Activated CD4-positive, alpha-beta T cell treated with anti-CD3 and anti-CD28 coated beads, Interleukin-2, amount 10 ng/mL, durations not matched to agents 7 days and 5 days (primary cell): ENCODE measurements around the gene ZNF22. TPM values are rescaled to one million over a fixed set of nuclear protein-coding genes. Genes with fewer than 3 reads are reported as not detected.

Source experiments
- CTCF ChIA-PET: fragments of 350-600 bp; sonication (Branson Sonifier 250); formaldehyde crosslinking; loops from one replicate; lab custom pipeline; 2021; ENCODE audit warnings: antibody characterized with exemption; lab: Charles Lee
- POLR2A ChIA-PET: fragments of 350-600 bp; sonication (Branson Sonifier 250); formaldehyde crosslinking; loops from one replicate; lab custom pipeline; 2021; ENCODE audit warnings: antibody characterized with exemption; lab: Charles Lee
- DNase-seq: peaks from one replicate; pipeline ENCODE4 v3.0.0-alpha.2; 2020
- H3K27ac Mint-ChIP-seq: one replicate; pipeline ENCODE4 v1.8.0; 2021; ENCODE audit warnings: mild to moderate bottlenecking, moderate library complexity, mixed read lengths
- H3K27me3 Mint-ChIP-seq: one replicate; pipeline ENCODE4 v1.8.0; 2021; ENCODE audit warnings: mixed read lengths
- H3K36me3 Mint-ChIP-seq: one replicate; pipeline ENCODE4 v1.8.0; 2021; ENCODE audit warnings: low read depth, mixed read lengths
- H3K4me1 Mint-ChIP-seq: one replicate; pipeline ENCODE4 v1.8.0; 2021; ENCODE audit warnings: mixed read lengths
- H3K4me3 Mint-ChIP-seq: one replicate; pipeline ENCODE4 v1.8.0; 2021; ENCODE audit warnings: mild to moderate bottlenecking, moderate library complexity, mixed read lengths
- H3K9me3 Mint-ChIP-seq: one replicate; pipeline ENCODE4 v1.8.0; 2021; ENCODE audit warnings: mixed read lengths
- total RNA-seq, 2 experiments: library from RNA; stranded (reverse); gene quantifications; one replicate each; pipeline ENCODE4 v1.2.3, GENCODE V29; 2021

The ZNF22 gene
- total RNA-seq, 2 experiments from 2014 or later: 26.9 to 29.7 TPM

DNA sequence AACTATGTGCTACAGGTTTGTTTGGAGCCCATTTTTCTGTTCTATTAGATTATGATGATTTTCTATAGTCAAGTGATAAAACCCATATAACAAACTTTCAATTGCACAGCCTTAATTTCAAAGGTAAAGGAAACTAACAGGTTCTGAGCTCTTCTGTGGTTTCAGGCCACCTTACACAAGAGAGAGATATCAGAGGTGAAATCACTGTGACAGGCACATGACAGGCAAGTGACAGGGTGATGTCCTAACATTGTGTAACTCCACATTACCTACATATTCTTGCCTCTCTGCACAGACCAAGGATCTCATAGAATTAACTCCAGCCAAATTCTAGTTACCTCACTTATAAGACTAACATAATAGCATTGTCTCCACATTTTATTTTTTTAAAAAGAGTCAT, 35.0 kb downstream of the ZNF22 start:
- H3K4me1 Mint-ChIP-seq: no peaks in the 10 kb centered on the region
- POLR2A ChIA-PET: no interaction called here
- peaks cover 6% of the 10 kb centered on the region for H3K9me3 Mint-ChIP-seq
- no peak overlapping the region for H3K4me3 Mint-ChIP-seq
- H3K27me3 Mint-ChIP-seq: peaks cover 15% of the 10 kb centered on the region
- CTCF ChIA-PET: no interaction called here
- no peak for DNase-seq
- no peak overlapping the region for H3K27ac Mint-ChIP-seq
- no peaks in the 10 kb centered on the region for H3K36me3 Mint-ChIP-seq

GRCh38 chr10:45040921-45041542, 40.3 kb downstream of the ZNF22 start:
- Mint-ChIP-seq H3K4me3 (no peak overlapping the region), H3K9me3 (no peaks in the 10 kb centered on the region), H3K27ac (no peak overlapping the region), H3K36me3 (no peaks in the 10 kb centered on the region), H3K4me1 (no peaks in the 10 kb centered on the region), H3K27me3 (peaks cover 19% of the 10 kb centered on the region)
- ChIA-PET CTCF (interaction anchor here (1.0 kb wide), 1 partner anchor 18 kb away, joined by 3 read pairs; no protein-coding TSS in a partner anchor), POLR2A (no interaction called here)
- DNase-seq: no peak

DNA sequence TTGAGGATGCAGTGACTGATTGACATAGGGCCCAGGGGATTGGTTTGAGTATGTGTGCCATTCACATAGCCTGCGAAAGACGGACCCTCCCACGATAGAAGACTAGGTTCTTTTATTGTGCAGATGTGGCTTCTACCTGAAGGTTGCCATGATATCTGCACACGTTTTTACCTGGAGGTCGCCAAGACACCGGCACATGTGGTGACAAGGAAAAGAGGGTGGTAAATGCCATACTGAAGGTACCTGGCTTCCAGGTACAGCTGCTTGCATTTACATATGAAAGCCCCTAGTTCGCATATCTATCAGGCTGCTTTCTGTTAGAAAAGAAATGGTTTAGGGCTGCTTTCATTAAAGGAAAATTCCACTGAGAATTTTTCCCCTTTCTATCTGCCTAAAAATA, 43.6 kb downstream of the ZNF22 start:
- Mint-ChIP-seq H3K4me1 (no peaks in the 10 kb centered on the region), H3K27me3 (peaks cover 9% of the 10 kb centered on the region)

GRCh38 chr10:45050551-45051235, 50.0 kb downstream of the ZNF22 start:
- Mint-ChIP-seq H3K9me3 (no peaks in the 10 kb centered on the region), H3K4me1 (no peaks in the 10 kb centered on the region), H3K27ac (no peak overlapping the region), H3K4me3 (no peak overlapping the region), H3K36me3 (no peaks in the 10 kb centered on the region), H3K27me3 (peaks cover 18% of the 10 kb centered on the region)
- ChIA-PET POLR2A (no interaction called here), CTCF (interaction anchor here (0.6 to 1.0 kb wide), 2 partner anchors 11 to 17 kb away, joined by 3 to 5 read pairs; no protein-coding TSS in a partner anchor)
- no peak for DNase-seq

More for the DNA sequence above, 43.6 kb downstream of the ZNF22 start:
- DNase-seq: no peak
- Mint-ChIP-seq H3K27ac (no peak overlapping the region), H3K9me3 (no peaks in the 10 kb centered on the region), H3K4me3 (no peak overlapping the region), H3K36me3 (no peaks in the 10 kb centered on the region)
- CTCF ChIA-PET: interaction anchor here (0.7 kb wide), 1 partner anchor 23 kb away, joined by 4 read pairs; no protein-coding TSS in a partner anchor
- POLR2A ChIA-PET: no interaction called here

- Mint-ChIP-seq H3K36me3 (no peaks in the 10 kb centered on the region), H3K4me3 (no peak overlapping the region), H3K4me1 (no peaks in the 10 kb centered on the region), H3K27ac (no peak overlapping the region), H3K27me3 (peaks cover 18% of the 10 kb centered on the region), H3K9me3 (no peaks in the 10 kb centered on the region)
- ChIA-PET CTCF (no interaction called here), POLR2A (no interaction called here)
- no peak for DNase-seq
Observed at GRCh38 chr10:45052700-45053099, 52.0 kb downstream of the ZNF22 start.

- H3K4me1 Mint-ChIP-seq: no peaks in the 10 kb centered on the region
- no peaks in the 10 kb centered on the region for H3K9me3 Mint-ChIP-seq
- H3K4me3 Mint-ChIP-seq: no peak overlapping the region
- ChIA-PET POLR2A (no interaction called here), CTCF (no interaction called here)
- no peak for DNase-seq
- no peaks in the 10 kb centered on the region for H3K36me3 Mint-ChIP-seq
- peaks cover 18% of the 10 kb centered on the region for H3K27me3 Mint-ChIP-seq
- no peak overlapping the region for H3K27ac Mint-ChIP-seq
Observed at GRCh38 chr10:45053569-45054100, 52.9 kb downstream of the ZNF22 start.

Other genes with a start within 250 kb of the ZNF22 start
- gene TMEM72, start 89.6 kb upstream of the ZNF22 start, total RNA-seq: not detected
- under 1 TPM; 0.42 to 0.52 TPM for gene RASSF4, start 41.1 kb upstream of the ZNF22 start, total RNA-seq
- gene DEPP1, start 22.1 kb upstream of the ZNF22 start, total RNA-seq: under 1 TPM; 0.22 to 0.33 TPM